GM06990 (cell line): Measurements from ENCODE around the gene TUBA4B.

Source experiments
- DNase-seq: peaks from one replicate; pipeline ENCODE4 v3.0.0-alpha.2; 2011; ENCODE audit not compliant: insufficient read length; ENCODE audit errors: extremely low read depth
- H3K27me3 ChIP-seq: replicated peaks from 2 replicates; pipeline ENCODE4 v1.6.0; 2011; ENCODE audit warnings: low read length; ENCODE audit not compliant: control insufficient read depth, insufficient read depth
- H3K36me3 ChIP-seq: 2 replicates; pipeline ENCODE4 v1.5.1; 2011; ENCODE audit warnings: low read length; ENCODE audit not compliant: control insufficient read depth, insufficient read depth
- H3K4me3 ChIP-seq: replicated peaks from 2 replicates; pipeline ENCODE4 v1.5.1; 2011; ENCODE audit warnings: low read depth, mild to moderate bottlenecking, control low read depth, low read length
- TF ChIP-seq, protein P1 (sequence below): IDR thresholded peaks from 2 replicates; pipeline ENCODE4 v1.5.1; 2011; ENCODE audit warnings: low read length, control low read depth, mild to moderate bottlenecking, inconsistent platforms; ENCODE audit not compliant: insufficient read depth, poor library complexity, severe bottlenecking

The TUBA4B gene

DNA sequence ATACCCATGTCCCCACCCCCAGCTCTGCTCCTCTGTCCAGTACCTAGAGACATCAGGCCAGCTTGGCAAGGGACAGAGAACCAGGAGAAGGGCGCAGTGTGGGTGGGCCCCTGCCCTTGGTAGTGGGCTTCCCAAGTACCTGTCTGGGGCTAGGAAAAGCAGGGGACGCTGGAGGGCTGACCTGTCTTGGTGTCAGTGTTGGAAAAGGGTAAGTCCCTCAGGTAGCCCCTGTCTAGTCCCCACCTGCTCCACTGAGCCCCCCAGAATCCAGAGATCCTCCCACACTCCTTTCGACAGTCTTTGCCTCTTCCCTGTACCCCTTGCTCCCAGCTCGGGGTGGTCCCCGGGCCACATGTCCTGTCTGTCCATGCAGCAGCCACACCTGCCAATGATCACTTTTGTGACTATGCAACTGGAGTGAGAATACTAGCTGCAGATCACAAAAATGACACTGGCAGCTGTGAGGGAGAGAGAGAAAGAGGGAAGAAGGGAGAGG, 40.7 kb downstream of the TUBA4B start:
- Histone ChIP-seq H3K27me3 (no peaks in the 10 kb centered on the region), H3K4me3 (no peak overlapping the region), H3K36me3 (no peaks in the 10 kb centered on the region)
- DNase-seq, result no peak
- TF ChIP-seq, protein P1, sequence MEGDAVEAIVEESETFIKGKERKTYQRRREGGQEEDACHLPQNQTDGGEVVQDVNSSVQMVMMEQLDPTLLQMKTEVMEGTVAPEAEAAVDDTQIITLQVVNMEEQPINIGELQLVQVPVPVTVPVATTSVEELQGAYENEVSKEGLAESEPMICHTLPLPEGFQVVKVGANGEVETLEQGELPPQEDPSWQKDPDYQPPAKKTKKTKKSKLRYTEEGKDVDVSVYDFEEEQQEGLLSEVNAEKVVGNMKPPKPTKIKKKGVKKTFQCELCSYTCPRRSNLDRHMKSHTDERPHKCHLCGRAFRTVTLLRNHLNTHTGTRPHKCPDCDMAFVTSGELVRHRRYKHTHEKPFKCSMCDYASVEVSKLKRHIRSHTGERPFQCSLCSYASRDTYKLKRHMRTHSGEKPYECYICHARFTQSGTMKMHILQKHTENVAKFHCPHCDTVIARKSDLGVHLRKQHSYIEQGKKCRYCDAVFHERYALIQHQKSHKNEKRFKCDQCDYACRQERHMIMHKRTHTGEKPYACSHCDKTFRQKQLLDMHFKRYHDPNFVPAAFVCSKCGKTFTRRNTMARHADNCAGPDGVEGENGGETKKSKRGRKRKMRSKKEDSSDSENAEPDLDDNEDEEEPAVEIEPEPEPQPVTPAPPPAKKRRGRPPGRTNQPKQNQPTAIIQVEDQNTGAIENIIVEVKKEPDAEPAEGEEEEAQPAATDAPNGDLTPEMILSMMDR, result no peak

DNA sequence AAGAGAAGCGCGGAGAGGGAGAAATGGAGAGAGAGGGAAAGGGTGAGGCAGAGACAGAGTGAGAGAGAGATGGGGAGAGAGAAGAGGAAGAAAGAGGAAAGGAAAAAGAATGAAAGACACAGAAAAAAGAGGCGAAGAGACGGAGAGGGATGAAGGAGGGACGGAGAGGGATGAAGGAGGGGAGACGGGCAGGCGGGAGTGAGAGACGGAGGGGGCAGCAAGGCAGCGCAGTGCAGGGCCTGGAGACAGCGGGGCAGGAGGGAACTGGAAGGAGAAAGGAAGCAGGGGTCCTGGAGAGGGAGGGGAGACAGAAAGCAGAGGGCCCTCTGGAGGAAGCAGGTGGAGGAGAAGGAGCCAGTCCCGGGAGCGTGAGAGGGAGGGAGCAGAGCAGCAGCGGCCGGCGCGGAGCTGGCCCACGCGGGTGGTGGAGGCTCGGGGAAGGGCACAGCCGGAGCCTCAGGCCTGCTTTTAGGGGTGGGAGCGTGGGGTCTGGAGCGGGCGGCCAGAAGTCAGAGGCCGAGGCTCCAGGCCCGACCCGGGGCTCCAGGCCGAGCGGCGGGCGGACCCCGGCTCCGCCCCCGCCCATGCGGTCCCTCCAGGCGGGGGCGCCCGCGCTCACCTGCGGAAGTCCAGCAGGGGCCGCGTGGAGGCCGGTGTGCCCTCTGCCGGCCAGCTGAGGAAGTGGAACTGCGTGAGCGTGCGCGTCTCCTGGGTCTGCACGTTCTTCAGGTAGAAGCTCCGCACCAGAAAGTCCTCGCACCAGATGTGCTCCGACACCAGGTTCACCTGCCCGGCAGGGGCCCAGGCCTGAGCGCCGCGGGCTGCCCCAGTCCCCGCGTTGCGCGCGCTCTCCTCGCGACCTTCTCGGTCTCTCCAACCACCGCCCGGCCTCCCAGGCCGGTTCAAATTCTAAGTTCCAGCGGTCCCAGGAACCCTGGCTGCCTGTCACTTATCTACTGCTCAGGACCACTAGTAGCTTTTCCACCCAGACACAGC, 41.6 kb downstream of the TUBA4B start:
- DNase-seq, result peak; percentile 92
- Histone ChIP-seq H3K27me3 (peaks cover 1% of the 10 kb centered on the region; the same call in 1 of the 2 replicates), H3K36me3 (no peaks in the 10 kb centered on the region), H3K4me3 (peak overlapping the region; percentile 57)
- TF ChIP-seq, protein P1, result peak; percentile 99

DNA sequence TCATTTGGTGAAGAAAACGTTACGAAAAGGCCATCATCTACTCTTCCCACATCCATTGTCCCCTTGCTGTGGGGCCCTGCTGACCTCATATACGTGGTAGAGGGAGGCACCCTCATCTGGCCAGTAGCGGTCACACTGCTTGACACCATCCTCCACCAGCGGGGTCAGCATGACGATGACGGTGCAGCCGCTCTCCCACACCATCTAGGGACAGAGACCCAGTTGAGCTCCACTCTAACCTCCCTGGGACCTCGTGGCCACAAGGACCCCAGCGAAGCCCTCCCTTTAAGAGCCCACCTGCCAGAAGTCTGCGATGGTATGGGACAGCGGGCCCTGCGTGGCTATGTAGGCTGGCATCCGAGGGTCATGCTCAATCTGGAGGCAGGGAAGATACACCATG, 43.1 kb downstream of the TUBA4B start:
- H3K4me3 ChIP-seq, result no peak overlapping the region
- TF ChIP-seq, protein P1, result no peak
- no peak for DNase-seq

DNA sequence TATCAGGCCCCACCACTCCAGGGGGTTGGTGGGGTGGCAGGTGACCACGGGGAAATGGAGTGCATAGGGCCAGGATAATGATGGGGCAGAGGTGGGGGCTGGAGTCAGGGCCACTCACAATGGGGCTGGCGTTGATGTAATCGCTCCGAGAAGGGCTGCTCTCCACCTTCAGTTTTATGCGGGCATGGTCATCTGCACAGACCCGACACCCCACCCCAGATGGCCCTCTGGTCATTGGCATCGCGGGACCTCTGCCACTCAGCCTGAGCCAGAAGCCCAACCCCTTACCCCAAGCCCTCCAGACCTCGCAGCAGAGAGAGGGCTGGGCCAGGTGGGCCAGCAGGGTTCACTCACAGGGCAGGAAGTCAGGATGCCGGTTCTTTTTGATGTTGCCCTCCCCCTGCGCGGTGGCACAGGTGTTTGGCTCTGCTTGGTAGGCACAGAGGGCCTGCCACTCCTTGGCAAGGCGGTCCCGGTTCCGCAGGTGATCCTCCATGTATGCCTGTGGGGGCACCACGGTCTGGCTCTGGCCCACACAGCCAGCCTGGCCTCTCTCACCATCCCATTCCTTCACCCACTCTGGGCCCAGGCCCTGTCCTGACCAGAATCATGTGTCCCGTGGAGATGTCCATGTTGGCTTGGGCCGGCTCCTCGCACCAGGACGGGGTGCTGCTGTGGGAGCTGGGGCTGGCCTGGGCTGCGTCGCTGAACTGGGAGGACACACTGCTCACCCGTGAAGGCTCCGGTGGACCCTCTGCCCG, 43.8 kb downstream of the TUBA4B start:
- no peak for DNase-seq
- H3K27me3 ChIP-seq, result peaks cover 3% of the 10 kb centered on the region
- no peaks in the 10 kb centered on the region for H3K36me3 ChIP-seq
- TF ChIP-seq, protein P1, result no peak
- no peak overlapping the region for H3K4me3 ChIP-seq

More for the DNA sequence above, 43.1 kb downstream of the TUBA4B start:
- H3K27me3 ChIP-seq, result peaks cover 3% of the 10 kb centered on the region; the same call in 1 of the 2 replicates
- no peaks in the 10 kb centered on the region for H3K36me3 ChIP-seq

DNA sequence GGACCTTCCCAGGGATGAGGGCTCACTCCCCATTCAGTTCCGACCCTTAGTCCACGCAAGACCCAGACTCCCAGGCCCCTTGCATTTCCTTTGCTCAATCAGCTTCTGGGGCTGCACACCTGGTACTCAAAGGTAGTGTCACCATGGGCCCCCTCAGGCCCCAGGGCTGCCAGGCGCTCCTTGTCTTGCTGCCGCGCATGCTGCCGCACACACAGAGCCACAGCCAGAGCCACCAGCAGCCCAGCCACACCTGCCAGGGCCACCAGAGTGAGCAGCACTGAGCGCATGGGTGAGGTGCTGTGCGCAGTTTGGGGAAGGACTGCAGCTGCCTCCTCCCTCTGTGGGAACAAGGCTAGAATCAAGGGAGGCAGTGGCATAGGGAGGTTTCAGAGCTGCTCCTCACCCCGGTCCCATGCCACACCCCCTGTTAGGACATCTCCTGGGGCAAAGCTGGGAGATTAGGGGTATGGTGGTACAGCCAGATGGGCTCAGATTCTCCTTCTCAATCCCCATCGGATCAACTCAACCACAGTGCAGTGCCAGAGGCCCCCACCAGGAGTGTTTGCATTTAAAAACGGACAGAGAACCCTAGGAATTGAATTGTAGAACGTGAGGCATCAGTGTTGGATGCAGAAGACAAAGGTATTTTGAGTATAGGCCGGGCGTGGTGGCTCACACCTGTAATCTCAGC, 44.9 kb downstream of the TUBA4B start:
- peaks cover 3% of the 10 kb centered on the region for H3K27me3 ChIP-seq
- DNase-seq, result no peak
- TF ChIP-seq, protein P1, result no peak
- H3K36me3 ChIP-seq, result no peaks in the 10 kb centered on the region
- H3K4me3 ChIP-seq, result no peak overlapping the region
